Activated gamma-delta T cell treated with Interleukin-2 at 50 U/mL for 16 hours (primary cell): ENCODE measurements around the gene AGT.
"Not testable (repeated sequence)": the region's sequence is repeated elsewhere in the genome, so short reads cannot be mapped to it uniquely, and the experiment has no call there.

Experiments used
- DNase-seq: peaks from one replicate; pipeline ENCODE4 v3.0.0-alpha.2; 2020

Gene AGT

DNA sequence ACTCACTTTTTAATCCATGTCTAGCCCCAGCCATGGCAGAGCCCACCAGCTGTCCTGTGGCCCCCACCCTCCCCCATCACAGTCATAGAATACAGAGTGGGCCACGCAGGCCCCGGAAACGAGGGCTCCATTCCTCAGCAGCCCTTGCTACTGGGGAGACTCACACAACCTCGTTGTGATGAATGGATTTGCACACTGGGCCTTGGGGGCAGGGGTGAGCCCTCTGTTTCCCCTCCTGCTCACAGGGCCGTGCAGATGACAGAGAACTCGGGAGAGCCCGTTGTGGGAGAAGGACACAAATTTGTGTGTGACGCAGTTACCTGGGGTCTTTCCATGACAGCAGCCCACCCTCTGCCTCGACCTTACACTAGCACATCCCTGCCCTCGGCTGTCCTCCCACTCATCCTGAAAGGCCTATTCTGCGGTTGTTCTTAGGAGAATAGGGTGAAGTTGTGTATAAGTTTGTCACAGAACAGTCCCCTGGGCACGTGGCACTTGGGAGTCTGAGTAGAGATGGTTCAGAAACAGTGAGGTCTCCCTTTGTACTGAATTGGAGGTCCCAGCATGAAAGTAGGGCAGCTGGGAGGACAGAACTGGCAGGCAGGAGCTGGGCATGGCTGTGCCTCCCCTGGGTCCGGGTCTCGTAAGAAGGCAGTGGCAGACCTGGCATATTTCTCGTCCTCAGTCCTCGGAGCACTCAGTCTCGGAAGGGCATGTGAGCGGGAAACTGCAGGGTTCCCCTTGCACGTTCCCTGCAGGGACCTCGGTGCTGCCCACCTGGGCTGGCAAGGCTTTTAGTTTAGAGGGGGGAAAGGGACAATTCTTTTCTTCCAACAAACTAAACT is 6.8 kb downstream of the AGT start:
- DNase-seq = no peak

GRCh38 chr1:230706020-230706699 is 7.8 kb downstream of the AGT start:
- DNase-seq = no peak

DNA sequence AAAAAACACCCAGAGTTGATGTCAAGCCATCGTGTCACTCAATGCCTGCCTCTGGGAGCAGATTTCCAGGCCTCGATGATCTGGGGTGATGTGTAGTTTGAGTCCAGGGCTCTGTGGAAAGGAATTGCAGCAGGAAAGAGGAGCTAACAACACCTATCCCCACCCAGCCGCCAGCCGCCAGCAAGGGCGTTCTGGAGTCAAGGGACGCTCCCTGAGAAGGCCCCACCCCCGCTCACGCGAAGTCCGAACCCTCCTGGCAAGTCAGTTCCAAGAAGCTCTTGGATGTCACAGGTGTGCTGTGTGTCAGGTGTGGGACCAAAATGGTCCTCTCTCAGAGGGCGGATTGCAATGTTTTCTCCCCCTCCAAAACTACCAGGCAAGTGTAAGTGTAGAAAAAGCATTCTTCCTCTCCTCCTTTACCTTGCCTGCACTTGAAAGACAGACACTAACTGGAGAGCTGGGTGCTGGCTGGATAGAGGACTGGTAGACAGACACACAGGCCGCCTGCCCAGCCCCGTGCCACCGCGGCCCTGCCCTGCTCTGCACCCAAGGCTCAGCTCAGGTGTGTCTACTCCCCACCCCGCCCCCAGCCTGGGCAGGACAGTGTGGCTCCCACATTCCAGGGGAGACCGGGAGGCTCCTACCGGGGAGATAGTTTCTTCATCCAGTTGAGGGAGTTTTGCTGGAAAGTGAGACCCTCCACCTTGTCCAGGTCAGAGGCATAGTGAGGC is 8.5 kb downstream of the AGT start:
- no peak for DNase-seq

DNA sequence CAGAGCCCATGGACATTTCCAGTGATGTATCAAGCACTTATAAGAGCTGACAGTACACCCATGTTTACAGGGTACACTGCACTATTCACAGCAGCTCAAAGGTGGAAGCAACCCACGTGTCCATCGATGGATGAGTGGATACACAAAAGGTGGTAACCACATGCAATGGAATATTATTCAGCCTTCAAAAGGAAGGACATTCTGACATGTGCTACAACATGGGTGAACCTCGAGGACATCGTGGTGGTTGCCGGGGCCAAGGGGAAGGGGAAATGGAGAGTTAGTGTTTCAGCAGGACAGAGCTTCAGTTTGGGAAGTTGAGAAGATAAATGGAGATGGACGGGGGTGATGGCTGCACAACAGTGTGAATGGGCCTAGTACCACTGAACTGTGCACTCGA is 9.1 kb downstream of the AGT start:
- DNase-seq = no peak

DNA sequence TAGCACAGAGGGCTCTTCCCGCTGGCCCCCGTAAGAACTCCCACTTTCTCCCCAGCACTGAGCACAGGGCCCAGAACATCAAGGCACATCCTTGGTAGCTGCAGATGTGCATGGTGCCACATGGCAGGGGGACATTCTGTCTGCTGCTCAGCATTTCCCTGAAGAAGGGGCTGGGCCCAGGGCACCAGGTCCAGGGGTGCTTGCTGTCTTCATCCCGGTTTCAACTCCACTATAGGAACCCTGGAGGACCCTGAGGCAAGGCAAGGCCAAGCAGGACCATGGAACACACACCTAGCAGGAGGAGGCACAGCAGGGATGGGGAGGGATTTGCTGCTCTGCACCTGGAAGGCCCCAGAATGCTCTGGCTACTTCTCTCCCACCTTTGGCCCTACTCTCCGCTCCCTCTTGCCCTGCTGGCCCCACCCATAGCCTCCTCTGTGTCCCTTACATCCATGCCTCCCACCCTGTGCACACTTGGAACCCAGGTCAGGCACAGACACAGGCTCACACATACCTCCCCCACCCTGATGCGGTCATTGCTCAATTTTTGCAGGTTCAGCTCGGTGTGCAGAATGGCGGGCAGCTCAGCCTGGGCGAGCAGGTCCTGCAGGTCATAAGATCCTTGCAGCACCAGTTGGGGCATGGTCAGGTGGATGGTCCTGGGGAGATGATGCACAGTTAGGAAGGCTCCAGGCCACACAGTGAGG is 10.1 kb downstream of the AGT start:
- DNase-seq = no peak

- no peak for DNase-seq
Measured at GRCh38 chr1:230702934-230703678, 10.8 kb downstream of the AGT start.

DNA sequence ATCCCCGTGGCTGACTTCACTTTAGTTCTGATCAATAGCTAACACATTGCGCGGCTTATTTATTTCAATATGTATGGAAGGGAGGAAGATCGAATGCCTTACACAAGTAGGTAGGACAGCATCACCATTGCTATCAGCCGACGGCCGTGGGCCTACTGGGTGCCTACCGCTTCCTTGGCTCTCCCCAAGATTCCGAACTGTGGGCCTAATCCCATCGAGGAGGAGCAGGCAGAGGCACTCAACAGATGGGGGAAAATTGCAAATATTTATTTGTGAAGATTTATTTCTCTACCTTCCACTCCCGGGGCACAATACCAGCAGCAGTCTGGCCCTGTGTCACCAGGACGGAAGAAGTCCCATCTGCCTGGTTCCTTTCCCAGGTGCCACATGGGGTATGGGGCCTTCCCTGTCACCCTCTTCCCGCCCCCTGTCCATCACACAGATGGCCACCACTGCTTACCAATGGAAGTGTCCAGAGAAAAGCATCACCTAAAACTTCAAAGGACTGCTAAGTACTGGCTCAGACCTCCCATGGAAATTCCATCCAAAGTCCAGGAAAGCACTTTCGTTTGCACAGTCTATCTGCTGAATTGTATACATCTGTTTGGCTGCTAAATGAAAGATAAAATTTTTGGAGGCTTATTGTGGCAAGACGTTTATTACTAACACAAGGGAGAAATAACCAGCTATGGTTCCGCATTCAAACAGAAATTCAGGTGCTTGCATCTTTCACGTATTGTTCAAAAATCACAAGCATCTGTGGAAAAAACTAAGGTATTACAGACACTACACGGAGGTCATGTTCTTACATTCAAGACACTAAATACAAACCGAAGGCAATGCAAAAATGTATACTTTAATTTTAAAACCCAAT is 11.8 kb downstream of the AGT start:
- no peak for DNase-seq

GRCh38 chr1:230701434-230701833 is 12.5 kb downstream of the AGT start:
- no peak for DNase-seq

DNA sequence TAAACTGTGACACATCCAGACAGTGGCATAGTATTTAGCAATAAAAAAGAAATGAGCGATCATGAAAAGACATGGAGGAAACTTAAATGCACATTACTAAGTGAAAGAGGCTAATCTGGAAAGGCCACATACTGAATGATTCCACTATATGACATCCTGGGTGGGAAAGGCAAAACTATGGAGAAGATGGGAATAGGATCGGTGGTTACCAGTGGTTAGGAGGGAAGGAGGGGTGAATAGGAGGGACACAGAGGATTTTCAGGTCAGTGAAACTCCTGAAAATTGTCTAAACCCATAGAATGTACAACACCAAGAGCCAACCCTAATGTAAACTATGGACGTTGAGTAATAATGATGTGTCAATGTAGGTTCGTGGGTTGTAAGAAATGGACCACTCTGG is 13.8 kb downstream of the AGT start:
- DNase-seq = no peak

GRCh38 chr1:230699716-230700115 is 14.2 kb downstream of the AGT start:
- no peak for DNase-seq

DNA sequence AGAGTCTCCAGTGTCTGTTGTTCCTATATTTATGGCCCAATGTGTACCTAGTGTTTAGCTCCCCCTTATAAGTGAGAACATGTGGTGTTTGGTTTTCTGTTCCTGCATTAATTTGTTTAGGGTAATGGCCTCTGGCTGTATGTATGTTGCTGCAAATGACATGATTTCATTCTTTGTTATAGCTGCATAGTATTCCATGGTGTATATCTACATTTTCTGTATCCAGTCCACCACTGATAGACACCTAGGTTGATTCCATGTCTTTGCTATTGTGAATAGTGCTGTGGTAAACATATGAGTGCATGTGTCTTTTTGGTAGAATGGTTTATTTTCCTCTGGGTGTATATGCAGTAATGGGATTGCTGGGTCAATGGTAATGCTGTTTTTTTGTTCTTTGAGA is 15.0 kb downstream of the AGT start:
- DNase-seq = not testable (repeated sequence)

GRCh38 chr1:230698130-230698529 is 15.8 kb downstream of the AGT start:
- DNase-seq = no peak

- DNase-seq = no peak
Measured at GRCh38 chr1:230696722-230697437, 17.0 kb downstream of the AGT start.

GRCh38 chr1:230696218-230696617 is 17.7 kb downstream of the AGT start:
- no peak for DNase-seq

GRCh38 chr1:230694991-230695390 is 18.9 kb downstream of the AGT start:
- no peak for DNase-seq

DNA sequence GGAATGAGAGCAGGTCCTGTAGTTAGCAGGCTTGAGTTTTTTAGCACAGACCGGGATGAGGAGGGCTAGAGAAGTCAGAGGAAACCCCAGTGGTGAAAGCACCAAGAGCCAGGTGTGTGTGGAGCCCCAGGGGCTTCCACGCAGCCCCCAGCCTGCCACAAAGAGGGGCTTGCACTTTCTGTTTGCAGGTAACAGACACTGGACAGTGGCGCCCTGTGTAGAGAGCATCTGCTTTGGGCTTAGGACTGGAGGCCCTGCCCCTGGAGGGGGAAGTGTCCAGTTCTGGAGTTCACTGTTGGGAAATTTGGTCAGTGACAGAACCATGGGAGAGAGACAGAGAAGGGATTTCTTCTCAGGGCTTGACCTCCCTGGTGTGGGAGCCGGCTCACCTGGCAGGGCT is 19.5 kb downstream of the AGT start:
- DNase-seq = no peak

DNA sequence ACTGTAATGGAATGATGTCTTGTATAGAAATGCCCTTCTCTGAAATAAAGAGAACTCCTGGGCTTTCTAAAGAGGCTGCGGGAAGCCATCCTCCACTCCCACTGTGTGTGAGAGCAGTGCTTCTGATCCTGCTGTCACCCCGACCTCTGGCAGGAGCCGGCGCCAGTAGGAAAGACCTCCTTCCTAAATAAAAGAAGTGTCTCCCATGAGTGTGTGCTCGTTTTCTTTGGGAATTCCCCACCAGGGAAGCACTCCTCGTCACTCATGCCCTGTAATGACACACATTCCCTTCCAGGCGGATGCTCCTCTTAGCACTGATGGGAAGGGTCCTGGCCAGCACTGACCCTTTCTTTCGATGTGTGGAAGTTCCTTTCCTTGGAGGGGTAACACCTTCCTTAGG is 20.1 kb downstream of the AGT start:
- no peak for DNase-seq

GRCh38 chr1:230693221-230693620 is 20.7 kb downstream of the AGT start:
- no peak for DNase-seq

- DNase-seq = no peak
Measured at GRCh38 chr1:230691615-230692014, 22.3 kb downstream of the AGT start.

- DNase-seq = no peak
Measured at GRCh38 chr1:230690101-230690500, 23.8 kb downstream of the AGT start.

DNA sequence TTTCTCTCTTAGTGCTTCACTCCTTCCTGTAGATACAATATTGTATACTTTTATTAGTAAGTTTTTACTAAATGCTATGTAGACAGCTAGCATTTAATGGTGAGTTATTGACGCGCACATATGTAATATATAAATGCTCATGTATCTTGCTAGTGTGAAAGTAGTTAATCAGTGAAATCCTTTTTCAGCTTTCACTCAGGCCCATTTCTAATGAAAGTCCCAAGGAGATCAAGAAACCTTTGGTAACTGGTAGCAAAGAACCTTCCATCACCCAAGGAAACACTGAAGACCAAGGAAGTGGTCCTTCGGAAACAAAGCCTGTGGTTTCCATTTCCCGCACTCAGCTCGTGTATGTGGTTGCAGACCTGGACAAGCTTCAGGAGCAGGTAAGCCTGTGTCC is 27.2 kb downstream of the AGT start:
- no peak for DNase-seq
